Lower lobe of right lung (tissue), 2 donors: ENCODE measurements around the gene DOC2A. TPM values are rescaled to one million over a fixed set of nuclear protein-coding genes. Genes with fewer than 3 reads are reported as not detected.

ENCODE experiments used
- ATAC-seq, 2 donors: fragments of 200-7000 bp; cut with Tn5 transposase; one replicate each; pipeline ENCODE4 v1.9.1; 2020 to 2022; ENCODE audit warnings: mild to moderate bottlenecking in 2 of 2, moderate library complexity in 2 of 2
- DNase-seq: peaks from one replicate; pipeline ENCODE4 v3.0.0-alpha.2; 2020
- H3K27ac ChIP-seq: fragments of 200-600 bp; one replicate; pipeline ENCODE4 v1.8.0; 2022
- H3K27me3 ChIP-seq: fragments of 200-600 bp; one replicate; pipeline ENCODE4 v1.8.0; 2022; ENCODE audit warnings: low read depth
- H3K36me3 ChIP-seq: fragments of 200-600 bp; one replicate; pipeline ENCODE4 v1.8.0; 2022; ENCODE audit warnings: mild to moderate bottlenecking
- H3K4me1 ChIP-seq: fragments of 200-600 bp; one replicate; pipeline ENCODE4 v1.8.0; 2022
- H3K4me3 ChIP-seq: fragments of 200-600 bp; one replicate; pipeline ENCODE4 v1.8.0; 2022; ENCODE audit warnings: mild to moderate bottlenecking
- H3K9me3 ChIP-seq: fragments of 200-600 bp; one replicate; pipeline ENCODE4 v1.8.0; 2022
- intact Hi-C: fragments of 100-400 bp; cut with DNase I; formaldehyde crosslinking; loops from one replicate; pipeline ENCODE4 v1.11.0; 2022
- total RNA-seq: library from RNA; stranded (reverse); fragmentation: NEBNext Ultra II Directional; extraction: Animal tissue kit (Norgen Biotek cat#: 25700); gene quantifications from one replicate; pipeline ENCODE4 v1.2.1, GENCODE V29; 2021
- TF ChIP-seq, protein P1 (sequence below): fragments of 200-600 bp; IDR thresholded peaks from one replicate; pipeline ENCODE4 v1.8.0; 2022; ENCODE audit warnings: antibody characterized with exemption, mild to moderate bottlenecking
- donor health status: DM: no; HTN: yes; CAD: no; lungs with severe emphysema.

DOC2A gene
- total RNA-seq, 1 donor from 2014 or later: 6.4 TPM

DNA sequence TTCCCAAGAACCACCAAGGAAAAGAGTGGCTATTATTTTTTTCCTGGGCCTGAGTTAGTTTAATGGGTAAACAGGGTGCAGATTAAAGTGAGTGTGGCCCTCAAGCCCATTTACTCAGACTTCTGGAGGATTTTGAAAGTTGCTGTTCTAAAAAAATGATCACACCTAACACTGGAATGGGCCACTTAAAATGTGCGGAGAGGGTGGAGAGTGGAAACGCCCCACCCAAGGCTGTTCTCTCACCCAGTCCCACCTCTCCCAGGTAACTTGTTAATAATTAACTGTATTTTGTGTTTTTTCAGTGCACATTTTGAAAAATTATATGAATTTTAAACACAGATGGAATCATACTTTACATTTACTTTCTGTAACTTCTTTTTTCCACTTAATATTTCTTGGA is 20.8 kb downstream of the DOC2A start:
- TF ChIP-seq, protein P1, sequence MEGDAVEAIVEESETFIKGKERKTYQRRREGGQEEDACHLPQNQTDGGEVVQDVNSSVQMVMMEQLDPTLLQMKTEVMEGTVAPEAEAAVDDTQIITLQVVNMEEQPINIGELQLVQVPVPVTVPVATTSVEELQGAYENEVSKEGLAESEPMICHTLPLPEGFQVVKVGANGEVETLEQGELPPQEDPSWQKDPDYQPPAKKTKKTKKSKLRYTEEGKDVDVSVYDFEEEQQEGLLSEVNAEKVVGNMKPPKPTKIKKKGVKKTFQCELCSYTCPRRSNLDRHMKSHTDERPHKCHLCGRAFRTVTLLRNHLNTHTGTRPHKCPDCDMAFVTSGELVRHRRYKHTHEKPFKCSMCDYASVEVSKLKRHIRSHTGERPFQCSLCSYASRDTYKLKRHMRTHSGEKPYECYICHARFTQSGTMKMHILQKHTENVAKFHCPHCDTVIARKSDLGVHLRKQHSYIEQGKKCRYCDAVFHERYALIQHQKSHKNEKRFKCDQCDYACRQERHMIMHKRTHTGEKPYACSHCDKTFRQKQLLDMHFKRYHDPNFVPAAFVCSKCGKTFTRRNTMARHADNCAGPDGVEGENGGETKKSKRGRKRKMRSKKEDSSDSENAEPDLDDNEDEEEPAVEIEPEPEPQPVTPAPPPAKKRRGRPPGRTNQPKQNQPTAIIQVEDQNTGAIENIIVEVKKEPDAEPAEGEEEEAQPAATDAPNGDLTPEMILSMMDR: no peak
- ATAC-seq (peak; percentile 78 to 81), DNase-seq (peak; percentile 54)
- peaks cover 89% of the 10 kb centered on the region for H3K36me3 ChIP-seq
- peak overlapping the region; percentile 2 for H3K4me3 ChIP-seq
- intact Hi-C loops: no loop called here
- no peaks in the 10 kb centered on the region for H3K9me3 ChIP-seq
- no peaks in the 10 kb centered on the region for H3K27me3 ChIP-seq
- peak overlapping the region; percentile 76 for H3K27ac ChIP-seq
- peaks cover 61% of the 10 kb centered on the region for H3K4me1 ChIP-seq

DNA sequence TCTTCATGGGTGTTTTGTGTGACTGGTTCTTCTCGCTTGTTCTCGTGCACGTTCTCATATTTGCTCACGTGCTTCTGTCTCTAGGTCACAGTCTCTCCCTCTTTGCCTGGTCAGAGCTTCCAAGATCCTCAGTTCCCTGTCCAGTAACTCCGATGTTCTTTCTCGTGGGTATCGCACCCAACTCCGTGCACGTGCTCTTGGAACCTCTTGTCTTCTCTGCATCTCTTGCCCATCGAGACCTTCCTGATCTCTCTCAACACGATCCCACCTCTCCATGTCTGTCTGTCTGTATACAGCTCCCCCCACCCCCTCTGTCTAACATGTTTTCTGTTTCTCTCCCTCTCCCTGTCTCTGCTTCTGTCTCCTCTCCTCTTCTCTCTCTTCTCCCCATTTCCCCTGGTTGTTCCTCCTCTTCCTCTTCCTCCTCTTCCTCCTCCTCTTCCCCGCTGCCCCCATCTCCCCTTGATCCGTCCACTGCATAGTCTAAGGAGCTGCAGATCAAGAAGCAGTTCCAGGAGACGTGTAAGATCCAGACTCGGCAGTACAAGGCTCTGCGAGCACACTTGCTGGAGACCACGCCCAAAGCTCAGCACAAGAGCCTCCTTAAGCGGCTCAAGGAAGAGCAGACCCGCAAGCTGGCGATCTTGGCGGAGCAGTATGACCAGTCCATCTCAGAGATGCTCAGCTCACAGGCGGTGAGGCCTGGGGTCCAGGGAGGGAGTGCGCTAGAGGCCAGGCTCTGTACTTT is 21.5 kb downstream of the DOC2A start:
- ATAC-seq (peak; percentile 75 to 80), DNase-seq (peak; percentile 77)
- Histone ChIP-seq H3K27ac (peak overlapping the region; percentile 76), H3K9me3 (no peaks in the 10 kb centered on the region), H3K4me1 (peaks cover 59% of the 10 kb centered on the region), H3K36me3 (peaks cover 96% of the 10 kb centered on the region), H3K27me3 (no peaks in the 10 kb centered on the region), H3K4me3 (peak overlapping the region; percentile 38)
- intact Hi-C loops: no loop called here
- TF ChIP-seq, protein P1: no peak

DNA sequence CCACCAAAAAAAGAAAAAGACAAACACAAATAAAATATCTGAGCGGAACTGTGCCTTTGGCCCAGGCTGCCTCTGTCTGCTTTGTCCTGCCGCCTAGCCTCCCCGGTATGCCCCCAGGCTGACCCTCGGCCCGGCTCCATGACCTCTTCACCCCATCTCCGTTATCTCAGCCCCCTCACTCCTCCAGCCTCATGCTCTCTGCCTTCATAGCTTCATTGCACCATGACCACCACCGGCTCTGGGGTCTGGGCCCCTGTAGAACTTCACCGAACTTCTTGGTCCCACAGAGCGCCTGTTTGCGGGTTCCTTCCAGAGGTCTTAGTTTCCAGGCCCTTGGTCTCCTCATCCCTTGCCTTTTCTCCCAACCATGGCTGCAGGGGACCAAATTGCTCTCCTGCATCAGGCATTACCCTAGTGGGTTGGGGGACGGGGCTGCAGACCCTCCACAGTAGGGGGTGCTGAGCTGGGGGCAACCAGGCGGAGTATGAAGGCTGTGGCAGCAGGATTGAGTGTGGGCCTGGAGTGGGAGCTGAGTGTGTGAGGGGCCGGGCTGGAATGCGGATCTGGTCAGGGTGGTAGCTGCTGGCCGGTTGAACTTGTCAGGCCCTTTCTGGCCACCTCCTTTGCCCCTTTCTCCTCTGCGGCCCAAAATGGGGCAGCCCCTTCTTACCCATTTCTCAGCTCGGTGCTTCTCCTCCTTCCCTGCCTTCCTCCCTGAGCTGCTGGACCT is 22.3 kb downstream of the DOC2A start:
- H3K9me3 ChIP-seq: no peaks in the 10 kb centered on the region
- peaks cover 97% of the 10 kb centered on the region for H3K36me3 ChIP-seq
- H3K4me1 ChIP-seq: peaks cover 58% of the 10 kb centered on the region
- H3K4me3 ChIP-seq: peak overlapping the region; percentile 38
- DNase-seq: peak; percentile 49
- TF ChIP-seq, protein P1: no peak
- ATAC-seq: peak; percentile 3 to 8
- peak overlapping the region; percentile 65 for H3K27ac ChIP-seq
- H3K27me3 ChIP-seq: no peaks in the 10 kb centered on the region
- intact Hi-C loops: no loop called here

DNA sequence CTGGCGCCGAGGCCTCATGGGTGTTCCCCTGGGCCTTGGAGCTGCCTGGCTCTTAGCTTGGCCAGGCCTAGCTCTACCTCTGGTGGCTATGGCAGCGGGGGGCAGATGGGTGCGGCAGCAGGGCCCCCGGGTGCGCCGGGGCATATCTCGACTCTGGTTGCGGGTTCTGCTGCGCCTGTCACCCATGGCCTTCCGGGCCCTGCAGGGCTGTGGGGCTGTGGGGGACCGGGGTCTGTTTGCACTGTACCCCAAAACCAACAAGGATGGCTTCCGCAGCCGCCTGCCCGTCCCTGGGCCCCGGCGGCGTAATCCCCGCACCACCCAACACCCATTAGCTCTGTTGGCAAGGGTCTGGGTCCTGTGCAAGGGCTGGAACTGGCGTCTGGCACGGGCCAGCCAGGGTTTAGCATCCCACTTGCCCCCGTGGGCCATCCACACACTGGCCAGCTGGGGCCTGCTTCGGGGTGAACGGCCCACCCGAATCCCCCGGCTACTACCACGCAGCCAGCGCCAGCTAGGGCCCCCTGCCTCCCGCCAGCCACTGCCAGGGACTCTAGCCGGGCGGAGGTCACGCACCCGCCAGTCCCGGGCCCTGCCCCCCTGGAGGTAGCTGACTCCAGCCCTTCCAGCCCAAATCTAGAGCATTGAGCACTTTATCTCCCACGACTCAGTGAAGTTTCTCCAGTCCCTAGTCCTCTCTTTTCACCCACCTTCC is 23.3 kb downstream of the DOC2A start:
- intact Hi-C loops: no loop called here
- DNase-seq: peak; percentile 39
- Histone ChIP-seq H3K4me3 (peak overlapping the region; percentile 38), H3K9me3 (no peaks in the 10 kb centered on the region), H3K27me3 (no peaks in the 10 kb centered on the region), H3K36me3 (peaks cover 97% of the 10 kb centered on the region), H3K27ac (peak overlapping the region; percentile 65), H3K4me1 (peaks cover 55% of the 10 kb centered on the region)
- no peak for ATAC-seq
- TF ChIP-seq, protein P1: no peak

DNA sequence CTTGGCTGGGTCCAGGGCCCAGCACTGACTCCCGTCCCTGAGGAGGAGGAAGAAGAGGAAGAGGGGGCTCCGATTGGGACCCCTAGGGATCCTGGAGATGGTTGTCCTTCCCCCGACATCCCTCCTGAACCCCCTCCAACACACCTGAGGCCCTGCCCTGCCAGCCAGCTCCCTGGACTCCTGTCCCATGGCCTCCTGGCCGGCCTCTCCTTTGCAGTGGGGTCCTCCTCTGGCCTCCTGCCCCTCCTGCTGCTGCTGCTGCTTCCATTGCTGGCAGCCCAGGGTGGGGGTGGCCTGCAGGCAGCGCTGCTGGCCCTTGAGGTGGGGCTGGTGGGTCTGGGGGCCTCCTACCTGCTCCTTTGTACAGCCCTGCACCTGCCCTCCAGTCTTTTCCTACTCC is 23.9 kb downstream of the DOC2A start:
- intact Hi-C loops: no loop called here
- no peak overlapping the region for H3K27ac ChIP-seq

More for the DNA sequence above, 23.9 kb downstream of the DOC2A start:
- no peaks in the 10 kb centered on the region for H3K9me3 ChIP-seq
- peaks cover 97% of the 10 kb centered on the region for H3K36me3 ChIP-seq
- ATAC-seq (no peak), DNase-seq (peak; percentile 30)
- TF ChIP-seq, protein P1: no peak
- H3K27me3 ChIP-seq: no peaks in the 10 kb centered on the region
- H3K4me3 ChIP-seq: peak overlapping the region; percentile 38
- H3K4me1 ChIP-seq: peaks cover 51% of the 10 kb centered on the region
